COLO668 (cell line): Measurements from ENCODE around the gene TRMT2A.

Experiments used
- DNase-seq: peaks from one replicate; lab custom pipeline; 2025; ENCODE audit not compliant: unreplicated experiment; lab: John Stamatoyannopoulos, UW

Gene TRMT2A

DNA sequence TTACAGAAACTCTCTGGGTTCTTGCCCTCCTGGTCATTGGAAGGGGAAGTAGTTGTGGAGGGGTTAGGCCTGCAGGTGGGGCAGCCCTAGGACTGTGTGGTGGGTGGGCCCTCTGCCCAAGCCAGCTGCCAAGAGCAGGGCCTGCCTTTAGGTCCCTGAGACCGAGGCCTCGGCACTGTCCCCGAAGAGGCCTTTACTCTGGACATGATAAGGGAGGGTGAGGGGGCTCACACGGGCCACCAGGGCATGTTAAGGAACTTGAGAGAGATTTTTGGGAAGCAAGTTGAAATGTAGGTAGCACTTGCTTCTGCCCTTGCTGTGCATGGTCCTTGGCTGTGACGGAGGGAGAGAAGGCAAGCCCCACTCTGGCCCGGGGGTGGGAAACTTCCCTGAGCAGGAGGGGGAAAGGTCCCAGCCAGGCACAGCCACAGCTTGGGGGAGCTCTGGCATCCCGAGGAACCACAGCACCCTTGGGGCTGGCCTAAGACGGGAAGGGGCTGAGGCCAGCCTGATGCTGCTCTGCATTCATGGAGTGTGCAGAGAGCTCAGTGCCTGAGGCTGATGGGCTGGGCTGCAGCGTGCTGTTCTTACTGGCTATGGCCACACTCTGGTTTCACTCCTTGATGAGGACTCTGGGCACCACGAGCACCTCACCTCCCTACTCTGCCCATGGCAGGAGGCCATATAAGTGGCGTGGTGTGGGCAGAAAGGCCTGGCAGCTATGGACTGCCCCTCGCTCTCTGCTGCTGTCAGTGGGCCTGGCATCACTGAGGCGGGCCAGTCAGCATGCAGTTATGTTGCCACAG is 8.9 kb downstream of the TRMT2A start:
- DNase-seq: no peak

DNA sequence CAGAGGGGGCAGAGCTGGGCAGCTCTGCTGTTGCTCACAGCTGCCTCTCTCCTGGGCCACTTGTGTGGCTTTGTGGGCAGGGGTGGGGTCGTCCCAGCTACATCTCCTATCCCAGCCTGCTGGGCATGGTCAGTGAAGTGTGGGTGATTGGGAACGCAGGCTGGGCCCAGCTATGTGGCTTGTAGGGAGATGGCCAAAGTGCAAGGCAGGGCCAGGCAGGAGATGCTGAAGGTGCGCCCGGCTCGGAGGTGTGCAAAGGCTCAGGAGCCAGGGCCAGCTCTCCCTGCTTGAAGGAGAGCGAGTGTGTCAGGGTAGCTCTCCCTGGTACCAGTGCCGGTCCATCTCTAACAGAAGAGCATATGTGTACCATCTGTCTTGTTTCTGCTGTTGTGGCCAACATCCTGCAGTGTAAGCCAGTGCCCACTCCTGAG is 9.5 kb downstream of the TRMT2A start:
- DNase-seq: no peak

- DNase-seq: no peak
These were observed 10.2 kb downstream of the TRMT2A start for GRCh38 chr22:20106849-20107237.

DNA sequence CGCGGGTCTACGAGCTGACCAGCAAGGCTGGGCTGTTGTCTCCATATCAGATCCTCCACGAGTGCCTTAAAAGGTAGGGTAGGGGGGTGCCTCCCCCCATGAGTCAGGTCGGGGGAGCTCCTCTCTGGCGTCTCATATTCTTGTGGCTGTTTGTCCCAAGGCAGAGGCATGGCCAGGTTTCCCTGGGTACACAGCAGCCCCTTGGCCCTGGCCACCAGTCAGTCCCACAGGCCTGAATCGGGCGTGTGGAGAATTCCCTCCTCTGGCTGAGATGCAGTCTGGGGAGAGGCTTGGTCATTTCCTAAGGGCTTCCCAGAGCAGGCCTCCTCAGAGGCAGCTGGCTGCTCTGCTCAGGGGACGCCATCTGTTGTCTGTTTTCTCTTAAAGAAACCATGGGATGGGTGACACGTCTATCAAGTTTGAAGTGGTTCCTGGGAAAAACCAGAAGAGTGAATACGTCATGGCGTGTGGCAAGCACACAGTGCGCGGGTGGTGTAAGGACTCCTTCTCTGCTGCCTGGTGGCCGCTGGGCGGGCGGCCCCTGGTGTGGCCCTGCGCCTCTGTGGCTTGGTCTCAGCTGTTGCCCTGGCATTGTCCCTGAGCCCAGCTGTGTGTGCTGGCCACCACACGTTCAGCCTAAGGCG is 10.7 kb downstream of the TRMT2A start:
- DNase-seq: no peak

- DNase-seq: no peak
These were observed 11.4 kb downstream of the TRMT2A start for GRCh38 chr22:20105456-20106204.

- no peak for DNase-seq
These were observed 14.7 kb downstream of the TRMT2A start for GRCh38 chr22:20102203-20102780.

DNA sequence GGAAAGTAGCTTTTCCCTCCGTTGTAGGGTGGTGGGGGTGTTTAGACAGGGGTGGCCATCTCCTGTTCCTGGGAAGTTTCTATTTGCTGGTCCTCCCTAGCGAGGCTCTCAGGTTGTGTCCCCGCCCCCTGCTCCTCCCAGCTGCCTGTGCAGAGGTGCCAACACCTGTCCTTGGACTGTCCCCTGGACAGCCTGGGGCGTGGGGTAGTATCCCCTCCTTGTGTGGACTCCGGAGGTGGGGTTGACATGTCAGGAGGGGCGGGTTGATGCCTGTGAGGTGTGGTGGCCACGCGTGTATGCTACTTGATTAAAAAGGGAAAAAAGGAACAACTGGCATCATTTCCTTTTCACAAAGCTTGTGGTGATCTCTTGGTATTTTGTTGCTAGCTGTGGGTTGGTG is 15.4 kb downstream of the TRMT2A start:
- DNase-seq: no peak

DNA sequence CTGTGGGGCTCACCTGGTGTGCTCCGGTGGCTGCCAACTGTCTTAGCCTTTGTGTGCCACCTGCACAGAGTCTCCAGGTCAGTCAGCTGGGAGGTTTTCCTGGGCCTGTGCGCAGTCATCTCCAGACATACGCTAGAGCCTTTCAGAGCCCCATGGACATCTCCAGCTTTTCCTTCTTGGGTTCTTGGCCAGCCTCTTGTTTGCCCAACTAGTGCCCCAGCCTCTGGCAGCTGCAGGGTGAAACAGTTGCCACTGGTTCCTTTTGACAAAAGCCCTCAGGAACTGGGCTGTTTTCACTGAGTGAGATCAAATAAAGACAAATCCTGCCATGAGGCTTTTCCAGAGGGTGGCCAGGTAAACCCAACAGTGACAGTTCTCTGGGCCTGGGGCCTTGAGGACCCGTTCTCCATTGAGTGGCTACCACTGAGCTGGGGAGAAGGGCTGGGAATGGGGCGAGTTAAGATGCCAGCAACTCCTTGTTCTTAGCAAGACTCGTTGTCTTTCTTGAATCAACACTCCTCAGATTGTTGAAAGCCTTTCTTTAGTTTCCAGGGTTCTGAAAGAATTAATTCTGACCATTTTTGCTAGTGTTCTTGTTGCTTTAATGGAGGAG is 17.8 kb downstream of the TRMT2A start:
- no peak for DNase-seq

GRCh38 chr22:20096574-20097420 is 20.2 kb downstream of the TRMT2A start:
- DNase-seq: no peak

DNA sequence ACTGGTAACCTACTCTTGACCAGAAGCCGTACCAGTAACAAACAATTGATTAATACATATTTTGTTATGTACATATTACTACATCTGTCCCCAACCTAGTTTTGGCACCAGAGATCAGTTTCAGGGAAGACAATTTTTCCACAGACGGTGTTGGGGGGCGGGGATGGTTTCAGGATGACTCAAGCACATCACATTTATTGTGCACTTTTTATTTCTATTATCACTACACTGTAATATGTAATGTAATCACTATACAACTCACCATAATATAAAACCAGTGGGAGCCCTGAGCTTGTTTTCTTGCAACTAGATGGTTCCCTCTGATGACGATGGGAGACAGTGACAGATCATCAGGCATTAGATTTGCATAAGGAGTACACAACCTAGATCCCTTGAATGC is 21.5 kb downstream of the TRMT2A start:
- DNase-seq: no peak

GRCh38 chr22:20094197-20094807 is 22.7 kb downstream of the TRMT2A start:
- DNase-seq: no peak

DNA sequence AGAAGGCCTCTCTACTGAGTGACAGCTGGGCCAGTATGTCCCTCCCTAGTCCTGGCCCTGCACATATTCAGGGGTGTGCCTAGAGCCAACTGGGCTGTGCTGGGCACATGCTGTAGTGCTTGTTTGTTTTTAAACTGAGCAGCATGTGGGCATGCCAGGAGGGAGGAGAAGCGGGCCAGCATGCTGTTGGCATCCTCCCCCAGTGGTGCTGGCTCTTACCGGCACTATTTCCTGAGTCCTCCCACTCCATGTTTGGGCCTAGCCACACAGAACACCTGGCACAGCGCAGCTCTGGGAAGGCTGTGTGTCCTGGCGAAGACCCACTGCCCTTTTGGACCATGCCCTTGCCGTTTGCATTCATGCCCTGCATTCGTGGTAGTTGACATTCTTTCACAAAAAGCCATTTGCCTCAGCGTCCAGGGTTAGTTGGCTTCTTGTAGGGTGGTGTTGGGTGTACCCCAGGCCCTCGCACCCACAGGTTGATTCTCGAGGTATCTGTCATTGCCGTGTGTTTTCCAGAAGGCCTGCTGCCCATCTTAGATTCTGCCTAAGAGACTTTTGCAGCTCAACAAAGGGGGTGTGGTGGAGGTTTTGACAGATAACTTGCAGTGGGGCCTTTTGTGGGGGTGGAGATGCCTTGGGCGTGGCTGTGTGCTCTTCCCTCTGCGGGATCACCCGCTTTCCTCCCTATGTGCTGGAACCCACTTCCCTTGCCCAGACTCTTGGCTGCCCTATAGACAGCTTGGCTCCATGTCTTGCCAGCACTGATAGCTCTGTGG is 23.4 kb downstream of the TRMT2A start:
- DNase-seq: no peak

DNA sequence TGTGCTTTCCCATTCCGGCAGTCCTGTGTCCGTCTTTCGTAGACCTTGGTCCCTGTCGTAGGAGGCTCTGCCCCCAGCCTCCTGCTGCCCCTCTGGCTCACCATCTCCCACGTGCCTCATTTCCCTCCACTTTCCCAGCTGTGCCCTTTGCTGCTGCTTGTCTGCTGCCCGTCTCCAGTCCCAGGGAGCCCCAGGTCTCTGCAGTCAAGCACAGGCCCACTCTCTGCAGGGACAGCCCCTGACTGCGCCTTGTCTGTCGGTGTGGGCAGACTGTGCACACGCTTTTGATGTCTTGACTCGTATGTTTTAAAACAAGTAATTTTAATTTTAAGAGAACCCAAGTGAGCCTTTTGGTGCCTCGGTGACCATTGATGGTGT is 24.6 kb downstream of the TRMT2A start:
- DNase-seq: no peak

DNA sequence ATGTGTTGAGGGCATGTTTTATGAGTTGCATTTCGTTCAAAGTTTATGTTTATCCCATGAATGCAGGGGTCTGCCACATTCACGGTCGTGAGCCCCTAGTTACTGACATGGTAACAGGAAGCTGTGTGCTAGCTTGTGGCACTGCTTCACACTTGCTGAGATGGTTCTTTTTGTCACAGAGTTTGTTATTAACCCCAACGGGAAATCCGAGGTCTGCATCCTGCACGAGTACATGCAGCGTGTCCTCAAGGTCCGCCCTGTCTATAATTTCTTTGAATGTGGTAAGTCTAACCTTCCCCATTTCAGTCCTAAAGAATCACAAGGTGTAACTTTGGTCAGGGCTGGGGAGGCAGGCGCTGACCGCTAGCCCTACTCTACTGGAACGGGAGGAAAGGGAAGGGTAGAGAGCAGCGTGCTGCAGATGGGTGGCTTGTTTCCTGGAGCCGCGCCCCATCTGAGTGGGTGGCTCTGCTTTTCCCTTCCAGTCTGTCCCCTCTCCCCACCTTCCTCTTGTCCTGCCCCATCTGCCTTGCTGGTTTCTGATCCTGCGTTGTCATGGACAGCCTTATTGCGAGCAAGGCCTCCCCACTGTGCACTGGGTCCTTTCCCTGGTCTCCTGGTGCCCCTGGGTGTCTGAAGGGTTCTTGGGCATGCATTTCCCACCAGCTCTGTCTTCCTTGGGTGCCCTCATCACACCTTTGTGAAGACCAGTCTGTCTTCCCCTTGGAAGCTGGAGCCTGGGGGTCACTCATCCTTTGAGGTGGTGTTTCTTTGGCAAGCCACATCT is 25.1 kb downstream of the TRMT2A start:
- DNase-seq: no peak

DNA sequence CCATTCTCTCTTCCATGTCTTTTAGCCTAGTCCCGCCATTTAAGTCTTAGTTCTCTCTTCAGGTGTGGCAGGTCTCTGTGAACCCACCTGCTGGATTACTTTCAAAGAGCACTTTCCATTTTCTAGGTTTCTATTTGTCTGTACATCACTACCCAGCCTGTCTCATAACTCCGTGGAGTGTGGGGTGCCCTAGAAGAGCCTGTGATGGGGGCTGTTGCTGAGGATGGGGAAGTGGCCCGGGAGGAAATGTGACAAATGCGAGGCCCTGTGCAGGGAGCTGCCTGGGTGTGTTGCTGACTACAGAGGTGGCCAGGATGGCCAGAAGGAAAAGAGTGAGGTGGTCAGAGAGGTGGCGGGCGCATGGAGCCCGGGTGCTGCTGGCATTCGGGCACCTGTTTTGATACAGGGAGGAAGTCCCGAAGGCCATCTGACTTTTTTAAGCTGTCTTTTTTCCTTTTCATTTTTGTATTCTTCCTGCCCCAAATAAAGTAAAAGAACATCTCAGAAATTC is 26.2 kb downstream of the TRMT2A start:
- DNase-seq: no peak

DNA sequence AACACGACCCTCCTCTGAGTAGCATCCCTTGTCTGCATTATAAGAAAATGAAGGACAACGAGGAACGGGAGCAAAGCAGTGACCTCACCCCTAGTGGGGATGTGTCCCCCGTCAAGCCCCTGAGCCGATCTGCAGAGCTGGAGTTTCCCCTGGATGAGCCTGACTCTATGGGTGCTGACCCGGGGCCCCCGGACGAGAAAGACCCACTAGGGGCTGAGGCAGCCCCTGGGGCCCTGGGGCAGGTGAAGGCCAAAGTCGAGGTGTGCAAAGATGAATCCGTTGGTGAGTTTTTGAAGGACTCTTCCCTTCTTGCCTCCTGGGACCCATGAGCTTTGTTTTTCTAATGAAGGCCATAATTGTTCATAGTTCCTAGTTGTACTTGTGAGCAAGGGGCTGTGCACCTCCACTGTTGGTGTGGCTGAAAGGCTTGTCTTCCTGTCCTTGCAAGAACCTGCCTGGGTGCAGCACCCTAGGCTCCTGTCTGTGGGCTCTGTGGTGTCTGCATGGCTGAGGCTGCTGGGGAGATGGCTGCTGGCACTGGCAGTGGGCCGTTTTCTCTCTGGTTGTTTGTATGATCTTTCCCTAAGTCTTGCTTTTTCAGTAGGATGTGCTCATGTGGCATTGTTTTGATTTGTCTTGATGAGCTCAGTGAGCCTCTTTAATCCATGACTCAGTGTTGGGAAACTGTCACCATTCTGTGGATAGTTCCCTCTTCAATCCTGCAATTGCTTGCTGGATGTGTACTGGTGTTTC is 26.9 kb downstream of the TRMT2A start:
- no peak for DNase-seq

DNA sequence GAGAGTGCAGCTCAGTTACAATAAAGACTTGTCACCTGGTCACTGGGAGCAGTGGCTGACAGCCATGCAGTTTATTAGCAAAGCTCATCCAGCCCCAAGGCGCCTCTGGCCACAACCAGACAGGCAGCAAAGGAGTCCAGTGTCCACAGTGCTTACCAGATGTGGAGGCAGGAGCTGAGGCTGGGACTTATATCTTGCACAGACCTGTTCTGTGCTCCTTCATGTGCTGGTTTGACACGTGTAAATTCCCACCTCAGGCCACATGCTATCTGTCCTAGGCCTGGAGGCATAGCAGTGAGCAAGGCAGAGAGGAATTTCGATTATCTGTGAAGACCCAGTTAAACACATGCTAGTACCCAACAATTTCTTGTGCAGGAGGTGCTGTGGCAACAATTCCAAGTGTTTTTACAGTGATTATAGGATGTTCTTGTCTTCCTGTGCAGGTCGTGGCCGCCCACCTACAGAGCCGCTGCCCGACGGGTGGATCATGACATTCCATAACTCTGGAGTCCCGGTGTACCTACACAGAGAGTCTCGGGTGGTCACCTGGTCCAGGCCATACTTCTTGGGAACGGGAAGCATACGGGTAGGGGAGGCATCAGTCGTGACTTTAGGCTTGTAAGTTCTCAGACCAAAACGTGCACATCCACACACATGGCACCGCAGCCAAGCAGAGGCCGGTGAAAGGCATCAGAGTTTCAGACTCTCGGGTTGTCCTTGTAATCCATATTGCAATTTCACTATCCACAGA is 27.6 kb downstream of the TRMT2A start:
- DNase-seq: no peak
